Loucy (cell line): Measurements from ENCODE around the gene MC1R.

Experiments used
- H2AFZ ChIP-seq: fragments of 200-600 bp; sonication (generic); 2 replicates; pipeline ENCODE4 v1.6.0; 2016; ENCODE audit warnings: antibody characterized with exemption, mild to moderate bottlenecking, low read length, moderate library complexity
- H3F3A ChIP-seq: fragments of 200-600 bp; 2 replicates; pipeline ENCODE4 v1.6.0; 2016; ENCODE audit warnings: antibody characterized with exemption, low read depth, mild to moderate bottlenecking
- H3K27me3 ChIP-seq: fragments of 200-600 bp; sonication (generic); 2 replicates; pipeline ENCODE4 v1.6.1; 2014; ENCODE audit warnings: low read length, mild to moderate bottlenecking; ENCODE audit not compliant: insufficient read depth, poor library complexity, severe bottlenecking
- H3K36me3 ChIP-seq: fragments of 200-600 bp; sonication (generic); 2 replicates; pipeline ENCODE4 v1.6.1; 2016; ENCODE audit warnings: low read length; ENCODE audit not compliant: insufficient read depth
- H3K4me1 ChIP-seq: fragments of 200-600 bp; sonication (generic); 2 replicates; pipeline ENCODE4 v1.5.1; 2014; ENCODE audit warnings: low read length, mild to moderate bottlenecking; ENCODE audit not compliant: insufficient read depth, poor library complexity, severe bottlenecking
- H3K4me2 ChIP-seq: fragments of 200-600 bp; sonication (generic); 2 replicates; pipeline ENCODE4 v1.6.0; 2014; ENCODE audit warnings: antibody characterized with exemption, low read length, low read depth, mild to moderate bottlenecking; ENCODE audit not compliant: poor library complexity, severe bottlenecking
- H3K4me3 ChIP-seq: fragments of 200-600 bp; sonication (generic); 2 replicates; pipeline ENCODE4 v1.5.1; 2014; ENCODE audit warnings: low read length, mild to moderate bottlenecking, mixed read lengths; ENCODE audit not compliant: poor library complexity, severe bottlenecking
- H3K79me2 ChIP-seq: fragments of 200-600 bp; sonication (generic); 2 replicates; pipeline ENCODE4 v1.6.1; 2014; ENCODE audit warnings: low read length; ENCODE audit not compliant: insufficient read depth
- H3K9ac ChIP-seq: fragments of 200-600 bp; sonication (generic); 2 replicates; pipeline ENCODE4 v1.6.0; 2014; ENCODE audit warnings: mild to moderate bottlenecking, low read depth, low read length, moderate library complexity; ENCODE audit not compliant: poor library complexity, severe bottlenecking
- H3K9me2 ChIP-seq: fragments of 200-600 bp; sonication (generic); replicated peaks from 2 replicates; pipeline ENCODE4 v1.6.1; 2016; ENCODE audit warnings: low read depth, low read length, mixed read lengths
- H3K9me3 ChIP-seq: fragments of 200-600 bp; sonication (generic); 2 replicates; pipeline ENCODE4 v1.6.1; 2014; ENCODE audit warnings: mild to moderate bottlenecking, antibody characterized with exemption, low read length, low read depth; ENCODE audit not compliant: insufficient read depth
- H4K20me1 ChIP-seq: fragments of 200-600 bp; sonication (generic); 2 replicates; pipeline ENCODE4 v1.6.0; 2014; ENCODE audit warnings: antibody characterized with exemption, low read length, mild to moderate bottlenecking; ENCODE audit not compliant: insufficient read depth, poor library complexity, severe bottlenecking
- EZH2phosphoT487 ChIP-seq: fragments of 200-600 bp; IDR thresholded peaks from 2 replicates; pipeline ENCODE4 v1.6.1; 2018; ENCODE audit warnings: antibody characterized with exemption, mild to moderate bottlenecking, moderate library complexity, borderline replicate concordance
- TF ChIP-seq, protein P1 (sequence below): fragments of 200-600 bp; sonication (generic); conservative IDR thresholded peaks from 2 replicates; pipeline ENCODE4 v1.5.1; 2014; ENCODE audit warnings: mild to moderate bottlenecking, antibody characterized with exemption, low read length

MC1R gene

DNA sequence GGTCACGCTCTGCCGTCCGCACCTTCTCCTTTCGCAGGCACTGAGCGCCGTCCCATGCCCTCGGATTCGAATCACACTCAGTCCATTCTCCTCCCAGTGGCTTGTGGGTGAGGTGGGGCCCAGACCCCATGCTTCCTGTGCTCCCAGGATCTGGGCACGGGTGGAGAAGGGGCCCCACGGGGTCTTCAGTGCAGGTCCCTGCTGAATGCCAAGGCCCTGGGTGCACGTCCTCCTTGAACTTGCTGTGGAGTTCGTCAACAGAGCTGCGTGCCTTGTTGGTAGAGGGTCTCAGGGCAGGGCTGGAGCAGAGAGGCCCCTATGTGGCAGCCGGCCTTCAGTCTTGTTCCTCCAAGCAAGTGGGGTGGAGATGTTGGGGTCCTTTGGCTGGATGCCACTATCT is 7.3 kb upstream of the MC1R start:
- Histone ChIP-seq H3K4me1 (no peaks in the 10 kb centered on the region), H3K27me3 (no peaks in the 10 kb centered on the region), H3K9me2 (no peaks in the 10 kb centered on the region), H3K4me2 (no peak overlapping the region), H3K36me3 (no peaks in the 10 kb centered on the region), H2AFZ (no peak overlapping the region), H3K79me2 (no peaks in the 10 kb centered on the region), H3K9me3 (no peaks in the 10 kb centered on the region), H3K9ac (no peak overlapping the region), H3F3A (no peaks in the 10 kb centered on the region), H4K20me1 (no peaks in the 10 kb centered on the region), H3K4me3 (no peak overlapping the region)
- TF ChIP-seq, protein P1, sequence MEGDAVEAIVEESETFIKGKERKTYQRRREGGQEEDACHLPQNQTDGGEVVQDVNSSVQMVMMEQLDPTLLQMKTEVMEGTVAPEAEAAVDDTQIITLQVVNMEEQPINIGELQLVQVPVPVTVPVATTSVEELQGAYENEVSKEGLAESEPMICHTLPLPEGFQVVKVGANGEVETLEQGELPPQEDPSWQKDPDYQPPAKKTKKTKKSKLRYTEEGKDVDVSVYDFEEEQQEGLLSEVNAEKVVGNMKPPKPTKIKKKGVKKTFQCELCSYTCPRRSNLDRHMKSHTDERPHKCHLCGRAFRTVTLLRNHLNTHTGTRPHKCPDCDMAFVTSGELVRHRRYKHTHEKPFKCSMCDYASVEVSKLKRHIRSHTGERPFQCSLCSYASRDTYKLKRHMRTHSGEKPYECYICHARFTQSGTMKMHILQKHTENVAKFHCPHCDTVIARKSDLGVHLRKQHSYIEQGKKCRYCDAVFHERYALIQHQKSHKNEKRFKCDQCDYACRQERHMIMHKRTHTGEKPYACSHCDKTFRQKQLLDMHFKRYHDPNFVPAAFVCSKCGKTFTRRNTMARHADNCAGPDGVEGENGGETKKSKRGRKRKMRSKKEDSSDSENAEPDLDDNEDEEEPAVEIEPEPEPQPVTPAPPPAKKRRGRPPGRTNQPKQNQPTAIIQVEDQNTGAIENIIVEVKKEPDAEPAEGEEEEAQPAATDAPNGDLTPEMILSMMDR = no peak
- no peak for TF ChIP-seq EZH2phosphoT487

GRCh38 chr16:89912143-89912542 is 6.5 kb upstream of the MC1R start:
- no peaks in the 10 kb centered on the region for H3K79me2 ChIP-seq
- H3K4me2 ChIP-seq = no peak overlapping the region
- H3K9me2 ChIP-seq = no peaks in the 10 kb centered on the region
- TF ChIP-seq EZH2phosphoT487 = no peak
- TF ChIP-seq, protein P1 = no peak
- H3K36me3 ChIP-seq = no peaks in the 10 kb centered on the region
- H4K20me1 ChIP-seq = no peaks in the 10 kb centered on the region
- H3K4me1 ChIP-seq = no peaks in the 10 kb centered on the region
- no peak overlapping the region for H3K9ac ChIP-seq
- H3K9me3 ChIP-seq = no peaks in the 10 kb centered on the region
- no peaks in the 10 kb centered on the region for H3K27me3 ChIP-seq
- no peak overlapping the region for H2AFZ ChIP-seq
- H3F3A ChIP-seq = no peaks in the 10 kb centered on the region
- H3K4me3 ChIP-seq = no peak overlapping the region

DNA sequence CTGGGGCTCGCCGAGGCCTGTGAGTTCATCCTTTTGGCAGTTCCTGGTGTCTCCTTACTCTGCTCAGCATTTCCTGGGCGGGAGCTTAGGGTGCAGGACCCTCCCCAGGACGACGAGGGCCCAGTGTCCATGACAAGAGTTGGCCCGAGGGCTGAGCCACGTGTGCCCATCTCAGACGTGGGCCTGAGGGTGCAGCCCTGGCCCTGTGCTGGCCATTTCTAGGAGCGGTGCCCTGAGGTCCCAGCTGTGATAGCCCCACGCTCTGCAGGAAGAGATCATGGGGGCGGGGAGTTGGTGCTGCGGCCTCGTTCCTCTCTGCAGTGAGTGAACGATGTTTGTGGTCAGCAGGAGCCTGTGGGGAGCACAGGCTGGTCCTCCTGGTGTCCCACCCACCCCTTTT is 6.0 kb upstream of the MC1R start:
- H3K36me3 ChIP-seq = no peaks in the 10 kb centered on the region

More for the DNA sequence above, 6.0 kb upstream of the MC1R start:
- H3F3A ChIP-seq = no peaks in the 10 kb centered on the region
- no peaks in the 10 kb centered on the region for H3K27me3 ChIP-seq
- peaks cover 4% of the 10 kb centered on the region for H3K4me1 ChIP-seq
- no peak overlapping the region for H3K4me3 ChIP-seq
- no peaks in the 10 kb centered on the region for H4K20me1 ChIP-seq
- H3K79me2 ChIP-seq = no peaks in the 10 kb centered on the region
- no peak for TF ChIP-seq EZH2phosphoT487
- TF ChIP-seq, protein P1 = no peak
- H3K9ac ChIP-seq = no peak overlapping the region
- no peak overlapping the region for H3K4me2 ChIP-seq
- H3K9me3 ChIP-seq = no peaks in the 10 kb centered on the region
- H2AFZ ChIP-seq = no peak overlapping the region
- H3K9me2 ChIP-seq = no peaks in the 10 kb centered on the region
